Astrocyte of the spinal cord (primary cell): Measurements from ENCODE around the gene NRN1.
A peak's percentile ranks its signal among the peaks of the same experiment; 100 is the strongest.

Experiments
- DNase-seq: peaks from one replicate; pipeline ENCODE4 v3.0.0; 2011; ENCODE audit warnings: low read depth, low spot score
- H3K4me3 ChIP-seq: 2 replicates; pipeline ENCODE4 v1.5.1; 2011; ENCODE audit warnings: low read depth, mild to moderate bottlenecking, low read length, moderate library complexity
- in situ Hi-C: cut with HindIII; loops from 2 replicates; pipeline ENCODE4 v1.10.0; 2017; ENCODE audit warnings: low sequenced_read_pairs
- TF ChIP-seq, protein P1 (sequence below): IDR thresholded peaks from 2 replicates; pipeline ENCODE4 v1.5.1; 2012; ENCODE audit warnings: low read depth, mild to moderate bottlenecking, low read length, inconsistent platforms

Gene NRN1

GRCh38 chr6:5962794-5963193, 43.9 kb downstream of the NRN1 start:
- TF ChIP-seq, protein P1, sequence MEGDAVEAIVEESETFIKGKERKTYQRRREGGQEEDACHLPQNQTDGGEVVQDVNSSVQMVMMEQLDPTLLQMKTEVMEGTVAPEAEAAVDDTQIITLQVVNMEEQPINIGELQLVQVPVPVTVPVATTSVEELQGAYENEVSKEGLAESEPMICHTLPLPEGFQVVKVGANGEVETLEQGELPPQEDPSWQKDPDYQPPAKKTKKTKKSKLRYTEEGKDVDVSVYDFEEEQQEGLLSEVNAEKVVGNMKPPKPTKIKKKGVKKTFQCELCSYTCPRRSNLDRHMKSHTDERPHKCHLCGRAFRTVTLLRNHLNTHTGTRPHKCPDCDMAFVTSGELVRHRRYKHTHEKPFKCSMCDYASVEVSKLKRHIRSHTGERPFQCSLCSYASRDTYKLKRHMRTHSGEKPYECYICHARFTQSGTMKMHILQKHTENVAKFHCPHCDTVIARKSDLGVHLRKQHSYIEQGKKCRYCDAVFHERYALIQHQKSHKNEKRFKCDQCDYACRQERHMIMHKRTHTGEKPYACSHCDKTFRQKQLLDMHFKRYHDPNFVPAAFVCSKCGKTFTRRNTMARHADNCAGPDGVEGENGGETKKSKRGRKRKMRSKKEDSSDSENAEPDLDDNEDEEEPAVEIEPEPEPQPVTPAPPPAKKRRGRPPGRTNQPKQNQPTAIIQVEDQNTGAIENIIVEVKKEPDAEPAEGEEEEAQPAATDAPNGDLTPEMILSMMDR, result no peak
- DNase-seq, result no peak
- H3K4me3 ChIP-seq, result no peak overlapping the region
- in situ Hi-C loops, result no loop called here

DNA sequence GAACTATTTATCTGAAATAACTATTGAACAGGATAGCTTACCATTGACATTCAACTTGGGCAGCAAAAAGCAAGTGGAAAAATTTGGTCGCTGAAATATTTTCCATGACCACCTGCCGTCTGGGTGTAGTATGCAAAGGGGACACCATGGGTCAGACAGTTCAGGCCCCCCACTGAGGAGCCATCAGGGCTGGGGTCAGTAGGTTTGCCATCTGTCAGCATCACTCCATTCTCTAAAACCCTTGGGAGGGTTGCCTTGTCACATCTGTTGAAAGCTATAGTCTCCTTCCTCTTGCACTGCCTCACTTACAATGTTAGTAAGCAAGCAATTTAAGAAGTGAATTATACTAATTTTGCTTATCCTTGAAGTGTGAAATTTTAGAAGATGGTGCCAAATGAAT, 44.9 kb downstream of the NRN1 start:
- no peak for DNase-seq
- in situ Hi-C loops, result no loop called here
- TF ChIP-seq, protein P1, result no peak
- H3K4me3 ChIP-seq, result no peak overlapping the region

- in situ Hi-C loops, result no loop called here
- no peak for DNase-seq
Observed at GRCh38 chr6:5960456-5960855, 46.3 kb downstream of the NRN1 start.

GRCh38 chr6:5958921-5959320, 47.8 kb downstream of the NRN1 start:
- in situ Hi-C loops, result no loop called here
- H3K4me3 ChIP-seq, result no peak overlapping the region
- TF ChIP-seq, protein P1, result no peak
- no peak for DNase-seq

More at GRCh38 chr6:5960456-5960855, 46.3 kb downstream of the NRN1 start:
- no peak overlapping the region for H3K4me3 ChIP-seq
- TF ChIP-seq, protein P1, result no peak

DNA sequence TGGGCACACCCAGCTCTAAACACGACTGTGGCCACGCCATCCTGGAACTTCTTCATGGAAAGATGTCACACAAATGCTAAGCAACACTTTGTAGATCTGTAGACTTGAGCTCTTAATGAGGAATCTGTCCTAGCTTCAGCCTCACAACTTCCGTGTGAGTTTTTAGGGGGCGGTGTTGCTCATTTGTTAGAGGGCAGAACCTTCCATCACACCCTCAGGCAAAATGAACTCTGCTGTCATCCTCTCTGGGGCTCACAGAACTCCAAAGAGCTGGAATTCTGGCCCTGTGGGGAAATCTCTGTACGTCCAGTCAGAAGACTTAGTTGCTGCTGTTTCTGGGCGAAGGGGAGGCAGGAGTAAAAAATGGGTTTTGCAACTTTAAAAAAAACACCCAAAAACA, 49.8 kb downstream of the NRN1 start:
- in situ Hi-C loops, result no loop called here
- TF ChIP-seq, protein P1, result no peak
- H3K4me3 ChIP-seq, result no peak overlapping the region
- DNase-seq, result no peak

DNA sequence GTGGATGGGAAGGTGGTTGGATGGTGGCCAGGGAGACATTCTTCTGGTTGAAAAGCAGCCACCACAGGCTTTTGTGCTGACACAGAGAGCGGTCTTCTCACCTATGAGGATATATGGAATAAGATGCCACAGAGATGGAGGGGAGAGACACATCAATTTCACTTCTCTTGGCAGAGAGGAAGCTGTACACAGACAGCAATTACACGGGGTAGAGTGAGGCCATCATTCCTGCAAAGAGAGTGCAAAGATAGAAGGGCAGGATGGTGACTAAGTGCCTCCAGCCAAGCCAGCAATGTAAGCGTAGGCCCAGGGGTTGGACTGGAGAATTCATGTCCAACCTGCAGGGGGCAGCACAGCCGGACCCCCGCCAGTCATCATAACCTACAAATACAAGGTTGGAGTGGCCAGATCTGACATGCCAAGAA, 56.4 kb downstream of the NRN1 start:
- H3K4me3 ChIP-seq, result no peak overlapping the region
- TF ChIP-seq, protein P1, result peak; percentile 50
- in situ Hi-C loops, result no loop called here
- DNase-seq, result peak; percentile 35
